Loucy (cell line): ENCODE measurements around the gene RHOG.

Source experiments
- H2AFZ ChIP-seq: fragments of 200-600 bp; sonication (generic); 2 replicates; pipeline ENCODE4 v1.6.0; 2016; ENCODE audit warnings: antibody characterized with exemption, mild to moderate bottlenecking, low read length, moderate library complexity
- H3F3A ChIP-seq: fragments of 200-600 bp; 2 replicates; pipeline ENCODE4 v1.6.0; 2016; ENCODE audit warnings: antibody characterized with exemption, low read depth, mild to moderate bottlenecking
- H3K27me3 ChIP-seq: fragments of 200-600 bp; sonication (generic); 2 replicates; pipeline ENCODE4 v1.6.1; 2014; ENCODE audit warnings: low read length, mild to moderate bottlenecking; ENCODE audit not compliant: insufficient read depth, poor library complexity, severe bottlenecking
- H3K36me3 ChIP-seq: fragments of 200-600 bp; sonication (generic); 2 replicates; pipeline ENCODE4 v1.6.1; 2016; ENCODE audit warnings: low read length; ENCODE audit not compliant: insufficient read depth
- H3K4me1 ChIP-seq: fragments of 200-600 bp; sonication (generic); 2 replicates; pipeline ENCODE4 v1.5.1; 2014; ENCODE audit warnings: low read length, mild to moderate bottlenecking; ENCODE audit not compliant: insufficient read depth, poor library complexity, severe bottlenecking
- H3K4me2 ChIP-seq: fragments of 200-600 bp; sonication (generic); 2 replicates; pipeline ENCODE4 v1.6.0; 2014; ENCODE audit warnings: antibody characterized with exemption, low read length, low read depth, mild to moderate bottlenecking; ENCODE audit not compliant: poor library complexity, severe bottlenecking
- H3K4me3 ChIP-seq: fragments of 200-600 bp; sonication (generic); 2 replicates; pipeline ENCODE4 v1.5.1; 2014; ENCODE audit warnings: low read length, mild to moderate bottlenecking, mixed read lengths; ENCODE audit not compliant: poor library complexity, severe bottlenecking
- H3K79me2 ChIP-seq: fragments of 200-600 bp; sonication (generic); 2 replicates; pipeline ENCODE4 v1.6.1; 2014; ENCODE audit warnings: low read length; ENCODE audit not compliant: insufficient read depth
- H3K9ac ChIP-seq: fragments of 200-600 bp; sonication (generic); 2 replicates; pipeline ENCODE4 v1.6.0; 2014; ENCODE audit warnings: mild to moderate bottlenecking, low read depth, low read length, moderate library complexity; ENCODE audit not compliant: poor library complexity, severe bottlenecking
- H3K9me2 ChIP-seq: fragments of 200-600 bp; sonication (generic); replicated peaks from 2 replicates; pipeline ENCODE4 v1.6.1; 2016; ENCODE audit warnings: low read depth, low read length, mixed read lengths
- H3K9me3 ChIP-seq: fragments of 200-600 bp; sonication (generic); 2 replicates; pipeline ENCODE4 v1.6.1; 2014; ENCODE audit warnings: mild to moderate bottlenecking, antibody characterized with exemption, low read length, low read depth; ENCODE audit not compliant: insufficient read depth
- H4K20me1 ChIP-seq: fragments of 200-600 bp; sonication (generic); 2 replicates; pipeline ENCODE4 v1.6.0; 2014; ENCODE audit warnings: antibody characterized with exemption, low read length, mild to moderate bottlenecking; ENCODE audit not compliant: insufficient read depth, poor library complexity, severe bottlenecking
- CTCF ChIP-seq: fragments of 200-600 bp; sonication (generic); conservative IDR thresholded peaks from 2 replicates; pipeline ENCODE4 v1.5.1; 2014; ENCODE audit warnings: mild to moderate bottlenecking, antibody characterized with exemption, low read length
- EZH2phosphoT487 ChIP-seq: fragments of 200-600 bp; IDR thresholded peaks from 2 replicates; pipeline ENCODE4 v1.6.1; 2018; ENCODE audit warnings: antibody characterized with exemption, mild to moderate bottlenecking, moderate library complexity, borderline replicate concordance

Gene RHOG

GRCh38 chr11:3880724-3881123 lies 40.0 kb upstream of the RHOG start:
- Histone ChIP-seq H3F3A (no peaks in the 10 kb centered on the region; the same call in 1 of the 2 replicates), H3K9me3 (no peaks in the 10 kb centered on the region), H3K4me2 (peak overlapping the region; percentile 55), H3K9me2 (no peaks in the 10 kb centered on the region), H2AFZ (no peak overlapping the region), H3K9ac (no peak overlapping the region), H3K36me3 (no peaks in the 10 kb centered on the region), H3K79me2 (peaks cover 98% of the 10 kb centered on the region), H3K27me3 (no peaks in the 10 kb centered on the region), H4K20me1 (peaks cover 32% of the 10 kb centered on the region), H3K4me3 (peak overlapping the region; percentile 17), H3K4me1 (peaks cover 51% of the 10 kb centered on the region)
- TF ChIP-seq CTCF (no peak), EZH2phosphoT487 (no peak)

GRCh38 chr11:3879967-3880542 lies 39.3 kb upstream of the RHOG start:
- H2AFZ ChIP-seq = no peak overlapping the region
- peaks cover 30% of the 10 kb centered on the region for H4K20me1 ChIP-seq
- peaks cover 98% of the 10 kb centered on the region for H3K79me2 ChIP-seq
- H3F3A ChIP-seq = no peaks in the 10 kb centered on the region; the same call in 1 of the 2 replicates
- H3K9me3 ChIP-seq = no peaks in the 10 kb centered on the region
- H3K4me2 ChIP-seq = peak overlapping the region; percentile 55
- no peaks in the 10 kb centered on the region for H3K9me2 ChIP-seq
- H3K36me3 ChIP-seq = no peaks in the 10 kb centered on the region
- H3K4me1 ChIP-seq = peaks cover 51% of the 10 kb centered on the region
- TF ChIP-seq CTCF = no peak
- TF ChIP-seq EZH2phosphoT487 = no peak
- H3K27me3 ChIP-seq = no peaks in the 10 kb centered on the region
- peak overlapping the region; percentile 19 for H3K9ac ChIP-seq
- H3K4me3 ChIP-seq = peak overlapping the region; percentile 17

- Histone ChIP-seq H3F3A (no peaks in the 10 kb centered on the region; the same call in 1 of the 2 replicates), H3K4me2 (peak overlapping the region; percentile 55), H3K9me2 (no peaks in the 10 kb centered on the region), H4K20me1 (peaks cover 25% of the 10 kb centered on the region), H3K9ac (peak overlapping the region; percentile 19), H2AFZ (no peak overlapping the region), H3K27me3 (no peaks in the 10 kb centered on the region), H3K4me3 (peak overlapping the region; percentile 13), H3K9me3 (no peaks in the 10 kb centered on the region), H3K36me3 (no peaks in the 10 kb centered on the region), H3K79me2 (peaks cover 98% of the 10 kb centered on the region), H3K4me1 (peaks cover 58% of the 10 kb centered on the region)
- no peak for TF ChIP-seq CTCF
- TF ChIP-seq EZH2phosphoT487 = no peak
Measured at GRCh38 chr11:3879216-3879966, 38.6 kb upstream of the RHOG start.
